Cardiac fibroblast (primary cell): ENCODE results near the gene DIAPH3.
A peak's percentile ranks its signal among the peaks of the same experiment; 100 is the strongest.

ENCODE experiments used
- DNase-seq, 2 donors: peaks; one replicate each; pipeline versions ENCODE4 v3.0.0 to v3.0.0-alpha.2; 2010; ENCODE audit warnings: low read depth in 2 of 2
- H3K4me3 ChIP-seq, 2 donors: replicated peaks in 1 of 2; 1 replicate in 1 of 2; 2 replicates in 1 of 2; pipeline ENCODE4 v1.5.1; 2011; ENCODE audit warnings: low read depth in 2 of 2, low read length in 2 of 2, mild to moderate bottlenecking in 2 of 2, moderate library complexity in 1 of 2
- CTCF ChIP-seq: IDR thresholded peaks from one replicate; pipeline ENCODE4 v1.5.1; 2011; ENCODE audit warnings: low read depth, mild to moderate bottlenecking, low read length, inconsistent platforms

DIAPH3 gene

GRCh38 chr13:59924256-59924655 is 239.5 kb downstream of the DIAPH3 start:
- H3K4me3 ChIP-seq = no peak overlapping the region
- no peak for DNase-seq
- TF ChIP-seq CTCF = no peak

- TF ChIP-seq CTCF = no peak
- DNase-seq = no peak
Measured at GRCh38 chr13:59915252-59915651, 248.5 kb downstream of the DIAPH3 start.

GRCh38 chr13:59914556-59914955 is 249.2 kb downstream of the DIAPH3 start:
- TF ChIP-seq CTCF = no peak
- no peak overlapping the region for H3K4me3 ChIP-seq
- peak; percentile 4 to 74 for DNase-seq

More at GRCh38 chr13:59915252-59915651, 248.5 kb downstream of the DIAPH3 start:
- H3K4me3 ChIP-seq = no peak overlapping the region

- DNase-seq = peak; percentile 65 to 68
- H3K4me3 ChIP-seq = no peak overlapping the region
- peak; percentile 57 for TF ChIP-seq CTCF
Measured at GRCh38 chr13:59906413-59907049, 257.2 kb downstream of the DIAPH3 start.

- no peak overlapping the region for H3K4me3 ChIP-seq
- no peak for DNase-seq
- no peak for TF ChIP-seq CTCF
Measured at GRCh38 chr13:59901191-59901590, 262.5 kb downstream of the DIAPH3 start.

GRCh38 chr13:59898066-59898465 is 265.7 kb downstream of the DIAPH3 start:
- no peak for TF ChIP-seq CTCF
- no peak for DNase-seq
- H3K4me3 ChIP-seq = no peak overlapping the region

- H3K4me3 ChIP-seq = no peak overlapping the region
- no peak for TF ChIP-seq CTCF
- no peak for DNase-seq
Measured at GRCh38 chr13:59893266-59893665, 270.5 kb downstream of the DIAPH3 start.
